ENCODE measurements around the gene CD6.

GRCh38 chr11:61004761-61005181 lies 33.3 kb downstream of the CD6 start:
- TF ChIP-seq EZH2 (IDR thresholded peaks at IDR 0.05; ENCODE audit: low read depth, low read length, severe bottlenecking) (no peak), JUND (IDR thresholded peaks at IDR 0.05; ENCODE audit: low read length) (no peak), ATF3 (IDR thresholded peaks at IDR 0.05; ENCODE audit: insufficient read depth, low read depth, low read length) (no peak), POLR2A (IDR thresholded peaks at IDR 0.05; ENCODE audit: control extremely low read depth in 1 of 2, low read depth in 2 of 2, low read length in 2 of 2) (no peak), TAF1 (IDR thresholded peaks at IDR 0.05; ENCODE audit: low read depth, low read length) (no peak), SP1 (IDR thresholded peaks at IDR 0.05; ENCODE audit: low read depth, low read length) (no peak), RAD21 (IDR thresholded peaks at IDR 0.05 in 1 of 2, conservative IDR thresholded peaks at IDR 0.05 in 1 of 2; ENCODE audit: low read depth in 2 of 2, low read length in 2 of 2) (no peak)
- TF ChIP-seq, protein P1, sequence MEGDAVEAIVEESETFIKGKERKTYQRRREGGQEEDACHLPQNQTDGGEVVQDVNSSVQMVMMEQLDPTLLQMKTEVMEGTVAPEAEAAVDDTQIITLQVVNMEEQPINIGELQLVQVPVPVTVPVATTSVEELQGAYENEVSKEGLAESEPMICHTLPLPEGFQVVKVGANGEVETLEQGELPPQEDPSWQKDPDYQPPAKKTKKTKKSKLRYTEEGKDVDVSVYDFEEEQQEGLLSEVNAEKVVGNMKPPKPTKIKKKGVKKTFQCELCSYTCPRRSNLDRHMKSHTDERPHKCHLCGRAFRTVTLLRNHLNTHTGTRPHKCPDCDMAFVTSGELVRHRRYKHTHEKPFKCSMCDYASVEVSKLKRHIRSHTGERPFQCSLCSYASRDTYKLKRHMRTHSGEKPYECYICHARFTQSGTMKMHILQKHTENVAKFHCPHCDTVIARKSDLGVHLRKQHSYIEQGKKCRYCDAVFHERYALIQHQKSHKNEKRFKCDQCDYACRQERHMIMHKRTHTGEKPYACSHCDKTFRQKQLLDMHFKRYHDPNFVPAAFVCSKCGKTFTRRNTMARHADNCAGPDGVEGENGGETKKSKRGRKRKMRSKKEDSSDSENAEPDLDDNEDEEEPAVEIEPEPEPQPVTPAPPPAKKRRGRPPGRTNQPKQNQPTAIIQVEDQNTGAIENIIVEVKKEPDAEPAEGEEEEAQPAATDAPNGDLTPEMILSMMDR (IDR thresholded peaks at IDR 0.05; ENCODE audit: control extremely low read depth in 1 of 3, insufficient read depth in 1 of 3, low read depth in 1 of 3, low read length in 3 of 3) = no peak
- TF ChIP-seq, protein P2, sequence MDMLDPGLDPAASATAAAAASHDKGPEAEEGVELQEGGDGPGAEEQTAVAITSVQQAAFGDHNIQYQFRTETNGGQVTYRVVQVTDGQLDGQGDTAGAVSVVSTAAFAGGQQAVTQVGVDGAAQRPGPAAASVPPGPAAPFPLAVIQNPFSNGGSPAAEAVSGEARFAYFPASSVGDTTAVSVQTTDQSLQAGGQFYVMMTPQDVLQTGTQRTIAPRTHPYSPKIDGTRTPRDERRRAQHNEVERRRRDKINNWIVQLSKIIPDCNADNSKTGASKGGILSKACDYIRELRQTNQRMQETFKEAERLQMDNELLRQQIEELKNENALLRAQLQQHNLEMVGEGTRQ (IDR thresholded peaks at IDR 0.05; ENCODE audit: low read length) = no peak

Measured in H1 (cell line).